Osteocyte (in vitro differentiated cells): ENCODE measurements around the gene GUCA2A. TPM values are rescaled to one million over a fixed set of nuclear protein-coding genes. Genes with fewer than 3 reads are reported as not detected.

Experiments
- DNase-seq: peaks from one replicate; pipeline ENCODE4 v3.0.0; 2021; ENCODE audit warnings: mixed read lengths; ENCODE audit not compliant: unreplicated experiment; ENCODE audit errors: extremely low spot score
- H3K27ac Mint-ChIP-seq: one replicate; pipeline ENCODE4 v1.8.0; 2021; ENCODE audit warnings: mild to moderate bottlenecking, mixed read lengths; ENCODE audit not compliant: unreplicated experiment
- H3K27me3 Mint-ChIP-seq: one replicate; pipeline ENCODE4 v1.8.0; 2021; ENCODE audit warnings: mixed read lengths; ENCODE audit not compliant: unreplicated experiment
- H3K36me3 Mint-ChIP-seq: one replicate; pipeline ENCODE4 v1.8.0; 2021; ENCODE audit warnings: mixed read lengths; ENCODE audit not compliant: unreplicated experiment
- H3K4me1 Mint-ChIP-seq: one replicate; pipeline ENCODE4 v1.8.0; 2021; ENCODE audit warnings: mixed read lengths; ENCODE audit not compliant: unreplicated experiment
- H3K4me3 Mint-ChIP-seq: one replicate; pipeline ENCODE4 v1.8.0; 2021; ENCODE audit warnings: mild to moderate bottlenecking, moderate library complexity, mixed read lengths; ENCODE audit not compliant: unreplicated experiment
- H3K9me3 Mint-ChIP-seq: one replicate; pipeline ENCODE4 v1.8.0; 2021; ENCODE audit warnings: mixed read lengths; ENCODE audit not compliant: unreplicated experiment
- total RNA-seq: library from RNA; stranded (reverse); gene quantifications from 2 replicates; pipeline ENCODE4 v1.2.1, GENCODE V29; 2021
- TF ChIP-seq, protein P1 (sequence below): fragments of 200-600 bp; sonication (generic); IDR thresholded peaks from 2 replicates; pipeline ENCODE4 v1.5.0; 2021; ENCODE audit warnings: antibody characterized with exemption, mild to moderate bottlenecking, moderate library complexity

GUCA2A gene
- total RNA-seq, 1 donor from 2014 or later = not detected

DNA sequence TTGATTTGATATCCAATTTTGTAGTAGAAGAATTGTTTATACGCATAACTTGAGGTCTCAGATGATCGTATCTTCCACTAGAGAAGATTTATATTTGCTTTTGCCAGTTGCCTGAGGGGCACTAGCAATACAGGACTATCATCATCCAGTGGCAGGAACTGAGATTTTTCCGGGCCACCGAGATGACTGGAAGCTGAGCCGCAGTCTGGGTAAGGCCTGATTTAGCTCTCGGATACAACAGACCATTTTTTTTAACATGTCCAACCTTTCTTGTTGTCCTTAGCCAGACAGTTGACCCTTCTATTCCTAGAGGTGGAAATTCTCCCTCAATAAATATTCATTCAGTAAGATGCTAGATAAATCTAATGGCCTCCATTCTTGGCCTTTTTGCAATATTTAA is 36.8 kb downstream of the GUCA2A start:
- Mint-ChIP-seq H3K4me3 (no peak overlapping the region), H3K4me1 (no peaks in the 10 kb centered on the region), H3K36me3 (no peaks in the 10 kb centered on the region), H3K27me3 (peaks cover 28% of the 10 kb centered on the region), H3K27ac (no peak overlapping the region), H3K9me3 (no peaks in the 10 kb centered on the region)
- no peak for DNase-seq
- TF ChIP-seq, protein P1, sequence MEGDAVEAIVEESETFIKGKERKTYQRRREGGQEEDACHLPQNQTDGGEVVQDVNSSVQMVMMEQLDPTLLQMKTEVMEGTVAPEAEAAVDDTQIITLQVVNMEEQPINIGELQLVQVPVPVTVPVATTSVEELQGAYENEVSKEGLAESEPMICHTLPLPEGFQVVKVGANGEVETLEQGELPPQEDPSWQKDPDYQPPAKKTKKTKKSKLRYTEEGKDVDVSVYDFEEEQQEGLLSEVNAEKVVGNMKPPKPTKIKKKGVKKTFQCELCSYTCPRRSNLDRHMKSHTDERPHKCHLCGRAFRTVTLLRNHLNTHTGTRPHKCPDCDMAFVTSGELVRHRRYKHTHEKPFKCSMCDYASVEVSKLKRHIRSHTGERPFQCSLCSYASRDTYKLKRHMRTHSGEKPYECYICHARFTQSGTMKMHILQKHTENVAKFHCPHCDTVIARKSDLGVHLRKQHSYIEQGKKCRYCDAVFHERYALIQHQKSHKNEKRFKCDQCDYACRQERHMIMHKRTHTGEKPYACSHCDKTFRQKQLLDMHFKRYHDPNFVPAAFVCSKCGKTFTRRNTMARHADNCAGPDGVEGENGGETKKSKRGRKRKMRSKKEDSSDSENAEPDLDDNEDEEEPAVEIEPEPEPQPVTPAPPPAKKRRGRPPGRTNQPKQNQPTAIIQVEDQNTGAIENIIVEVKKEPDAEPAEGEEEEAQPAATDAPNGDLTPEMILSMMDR = no peak

- TF ChIP-seq, protein P1 = no peak
- Mint-ChIP-seq H3K9me3 (peaks cover 4% of the 10 kb centered on the region), H3K4me1 (no peaks in the 10 kb centered on the region), H3K27ac (no peak overlapping the region), H3K4me3 (no peak overlapping the region), H3K36me3 (no peaks in the 10 kb centered on the region), H3K27me3 (peaks cover 34% of the 10 kb centered on the region)
- DNase-seq = no peak
These were observed 39.0 kb downstream of the GUCA2A start for GRCh38 chr1:42125552-42125951.

DNA sequence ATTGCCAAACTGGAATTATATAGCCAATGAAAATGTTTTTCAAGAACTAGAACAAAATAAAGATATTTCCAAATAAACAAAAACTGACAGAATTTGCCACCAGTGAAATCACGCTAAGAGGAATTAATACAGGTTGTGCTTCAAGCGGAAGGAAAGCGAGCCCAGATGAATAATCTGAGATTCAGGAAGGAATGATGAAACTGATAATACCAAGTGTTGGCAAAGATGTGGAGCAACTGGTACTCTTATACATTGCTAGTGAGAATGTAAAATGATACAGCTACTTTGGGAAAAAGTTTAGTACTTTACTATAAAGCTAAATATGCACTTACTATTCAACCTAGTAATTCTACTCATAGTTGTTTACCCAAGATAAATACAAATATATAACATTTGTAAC is 42.1 kb downstream of the GUCA2A start:
- H3K4me3 Mint-ChIP-seq = no peak overlapping the region
- H3K9me3 Mint-ChIP-seq = peaks cover 4% of the 10 kb centered on the region

DNA sequence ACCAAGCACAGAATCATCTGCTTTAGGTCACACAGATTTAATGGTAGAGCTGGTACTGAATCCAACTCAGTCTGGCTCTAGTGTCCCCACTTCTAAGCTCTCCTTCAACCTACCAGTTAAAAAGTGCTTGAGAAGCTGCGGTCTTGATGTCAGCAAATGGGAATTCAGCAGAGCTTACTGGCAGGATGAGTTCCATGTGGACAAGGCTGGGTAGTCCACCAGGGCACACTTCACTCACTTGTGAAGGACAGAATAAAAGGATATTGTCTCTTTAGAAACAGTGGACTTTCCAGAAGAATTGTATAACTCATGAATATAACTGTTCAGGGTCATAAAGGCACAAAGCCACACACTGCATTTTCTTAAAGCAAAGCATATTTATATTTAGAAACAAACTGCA is 46.4 kb downstream of the GUCA2A start:
- H3K4me3 Mint-ChIP-seq = no peak overlapping the region

More for the DNA sequence above, 42.1 kb downstream of the GUCA2A start:
- Mint-ChIP-seq H3K36me3 (no peaks in the 10 kb centered on the region), H3K27ac (no peak overlapping the region), H3K4me1 (no peaks in the 10 kb centered on the region), H3K27me3 (peaks cover 26% of the 10 kb centered on the region)
- DNase-seq = no peak
- TF ChIP-seq, protein P1 = no peak

GRCh38 chr1:42117214-42117613 is 47.3 kb downstream of the GUCA2A start:
- Mint-ChIP-seq H3K9me3 (peaks cover 4% of the 10 kb centered on the region), H3K4me3 (no peak overlapping the region), H3K27ac (no peak overlapping the region), H3K36me3 (no peaks in the 10 kb centered on the region), H3K27me3 (peaks cover 33% of the 10 kb centered on the region), H3K4me1 (no peaks in the 10 kb centered on the region)
- no peak for DNase-seq
- TF ChIP-seq, protein P1 = no peak

More for the DNA sequence above, 46.4 kb downstream of the GUCA2A start:
- TF ChIP-seq, protein P1 = no peak
- H3K4me1 Mint-ChIP-seq = no peaks in the 10 kb centered on the region
- H3K27me3 Mint-ChIP-seq = peaks cover 33% of the 10 kb centered on the region
- H3K9me3 Mint-ChIP-seq = peaks cover 4% of the 10 kb centered on the region
- DNase-seq = no peak
- H3K36me3 Mint-ChIP-seq = no peaks in the 10 kb centered on the region
- no peak overlapping the region for H3K27ac Mint-ChIP-seq
